GM12873 (cell line): ENCODE data around the gene HECW1.

ENCODE experiments used
- CTCF ChIP-seq: IDR thresholded peaks from 2 replicates; pipeline ENCODE4 v1.5.1; 2012; ENCODE audit warnings: low read depth, mild to moderate bottlenecking, moderate library complexity, low read length, control low read depth; ENCODE audit not compliant: insufficient read depth; ENCODE audit errors: missing control alignments

Gene HECW1

GRCh38 chr7:43289826-43290225, 177.4 kb downstream of the HECW1 start:
- no peak for TF ChIP-seq CTCF

DNA sequence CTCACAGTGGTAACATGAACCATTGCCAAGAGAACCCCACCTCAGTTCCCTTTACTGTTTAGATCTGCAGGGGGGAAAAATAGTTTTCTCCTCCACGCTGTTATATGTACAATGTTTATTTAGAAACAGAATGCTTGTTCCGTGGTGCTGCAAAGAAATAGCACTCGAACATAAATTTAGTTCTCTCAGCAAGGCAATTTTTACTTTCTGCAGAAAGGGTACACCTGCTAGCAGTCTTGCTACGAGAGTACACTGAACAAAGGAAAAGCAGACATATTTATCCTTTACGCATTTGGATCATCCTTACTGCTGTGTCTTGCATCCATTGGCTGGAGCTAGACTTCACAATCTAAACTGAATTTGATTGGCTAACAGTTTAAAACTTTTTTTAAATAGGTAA, 178.5 kb downstream of the HECW1 start:
- TF ChIP-seq CTCF: no peak

DNA sequence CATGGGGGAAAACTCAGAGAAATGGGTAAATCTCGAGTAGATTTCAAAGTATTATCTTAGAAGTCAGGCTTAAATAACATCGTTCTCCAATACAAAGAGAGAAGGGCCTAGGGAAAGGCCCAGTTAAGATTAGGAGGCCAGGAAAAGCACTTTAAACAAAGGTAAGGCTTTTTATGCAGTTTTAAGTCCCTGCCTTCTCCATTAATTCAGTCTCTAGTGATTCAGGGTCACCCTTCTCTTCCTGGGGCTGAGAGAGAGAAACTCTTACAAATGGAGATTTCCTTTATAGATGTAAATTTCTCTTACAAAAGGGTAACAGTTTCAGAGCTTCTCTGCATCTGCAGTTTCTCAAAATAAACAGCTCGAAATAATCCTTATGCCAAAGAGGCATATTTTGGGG, 179.3 kb downstream of the HECW1 start:
- TF ChIP-seq CTCF: no peak

- TF ChIP-seq CTCF: no peak
These were observed 179.9 kb downstream of the HECW1 start for GRCh38 chr7:43292384-43292783.

DNA sequence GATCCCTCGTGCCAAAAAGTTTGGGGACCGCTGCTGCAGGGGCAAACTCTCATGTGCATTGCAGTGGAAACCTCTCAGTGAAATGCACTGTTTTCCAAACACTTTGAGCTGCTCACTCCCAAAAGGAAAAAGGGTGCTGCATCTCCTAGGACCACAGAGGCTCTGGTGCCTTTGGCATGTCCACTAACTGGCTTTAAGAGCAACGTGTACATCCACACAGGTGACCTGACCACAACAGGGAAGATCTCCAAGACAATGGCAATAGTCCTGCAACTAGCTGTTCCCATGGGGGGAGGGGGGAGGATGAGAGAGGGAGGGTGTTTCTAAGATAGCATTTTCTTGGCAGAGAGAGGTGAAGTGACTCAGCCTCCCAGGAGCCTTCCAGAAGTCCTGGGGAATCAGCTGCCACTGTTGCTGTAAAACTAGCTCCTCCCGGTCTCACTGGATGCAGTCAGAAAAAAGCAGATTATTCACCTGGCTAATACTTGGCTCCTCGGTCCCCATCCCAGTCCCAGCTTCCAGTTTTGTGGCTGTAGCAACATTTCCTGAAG, 181.7 kb downstream of the HECW1 start:
- no peak for TF ChIP-seq CTCF

- TF ChIP-seq CTCF: no peak
These were observed 183.0 kb downstream of the HECW1 start for GRCh38 chr7:43295429-43295828.

DNA sequence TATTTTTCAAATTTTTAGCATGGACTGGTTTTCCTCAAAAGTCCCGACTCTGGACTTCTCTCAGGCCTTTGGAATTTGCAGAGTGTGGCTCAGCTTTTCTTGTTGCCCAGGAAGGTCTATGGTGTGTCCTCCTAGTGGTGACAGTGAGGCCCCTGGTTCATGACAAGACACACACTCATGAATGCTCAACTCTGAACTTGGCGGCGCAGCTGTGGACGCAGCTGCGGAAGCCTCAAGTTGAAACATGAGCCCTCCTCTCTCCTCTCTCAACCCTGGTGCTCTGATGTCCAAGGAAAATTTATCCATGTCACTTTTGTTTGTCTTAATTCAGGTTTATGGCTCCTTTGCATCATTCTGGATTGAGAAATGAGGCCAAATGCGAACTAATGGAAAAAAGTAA, 183.9 kb downstream of the HECW1 start:
- TF ChIP-seq CTCF: no peak

- no peak for TF ChIP-seq CTCF
These were observed 186.2 kb downstream of the HECW1 start for GRCh38 chr7:43298617-43299016.
